ENCODE results near the gene MACIR. TPM values are rescaled to one million over a fixed set of nuclear protein-coding genes. Genes with fewer than 3 reads are reported as not detected.

The MACIR gene
- total RNA-seq, 1 donor from 2014 or later, result 10.8 TPM

GRCh38 chr5:103273952-103274351 is 15.4 kb downstream of the MACIR start:
- Mint-ChIP-seq H3K4me1 (ENCODE audit: low read depth) (peaks cover 14% of the 10 kb centered on the region), H3K4me3 (ENCODE audit: low read depth) (no peak overlapping the region), H3K36me3 (ENCODE audit: insufficient read depth) (peaks cover 7% of the 10 kb centered on the region), H3K9me3 (ENCODE audit: low read depth) (no peaks in the 10 kb centered on the region), H3K27ac (no peak overlapping the region), H3K27me3 (no peaks in the 10 kb centered on the region)
- TF ChIP-seq CTCF (IDR thresholded peaks at IDR 0.05; ENCODE audit: unreplicated experiment), result no peak
- no peak for DNase-seq (ENCODE audit: low spot score, unreplicated experiment)

GRCh38 chr5:103275851-103276250 is 17.3 kb downstream of the MACIR start:
- Mint-ChIP-seq H3K4me1 (ENCODE audit: low read depth) (peaks cover 12% of the 10 kb centered on the region), H3K36me3 (ENCODE audit: insufficient read depth) (peaks cover 14% of the 10 kb centered on the region), H3K27me3 (no peaks in the 10 kb centered on the region), H3K27ac (no peak overlapping the region), H3K4me3 (ENCODE audit: low read depth) (no peak overlapping the region), H3K9me3 (ENCODE audit: low read depth) (no peaks in the 10 kb centered on the region)
- no peak for TF ChIP-seq CTCF (IDR thresholded peaks at IDR 0.05; ENCODE audit: unreplicated experiment)
- no peak for DNase-seq (ENCODE audit: low spot score, unreplicated experiment)

- Mint-ChIP-seq H3K9me3 (ENCODE audit: low read depth) (no peaks in the 10 kb centered on the region), H3K4me1 (ENCODE audit: low read depth) (no peaks in the 10 kb centered on the region), H3K27ac (no peak overlapping the region), H3K4me3 (ENCODE audit: low read depth) (no peak overlapping the region), H3K36me3 (ENCODE audit: insufficient read depth) (peaks cover 10% of the 10 kb centered on the region), H3K27me3 (no peaks in the 10 kb centered on the region)
- TF ChIP-seq CTCF (IDR thresholded peaks at IDR 0.05; ENCODE audit: unreplicated experiment), result no peak
- DNase-seq (ENCODE audit: low spot score, unreplicated experiment), result no peak
Observed at GRCh38 chr5:103280967-103281366, 22.4 kb downstream of the MACIR start.

- Mint-ChIP-seq H3K9me3 (ENCODE audit: low read depth) (no peaks in the 10 kb centered on the region), H3K27ac (no peak overlapping the region)
Observed at GRCh38 chr5:103283120-103283519, 24.6 kb downstream of the MACIR start.

GRCh38 chr5:103283869-103284268 is 25.3 kb downstream of the MACIR start:
- H3K9me3 Mint-ChIP-seq (ENCODE audit: low read depth), result no peaks in the 10 kb centered on the region
- H3K27me3 Mint-ChIP-seq, result no peaks in the 10 kb centered on the region
- peaks cover 6% of the 10 kb centered on the region for H3K36me3 Mint-ChIP-seq (ENCODE audit: insufficient read depth)
- H3K4me1 Mint-ChIP-seq (ENCODE audit: low read depth), result no peaks in the 10 kb centered on the region
- TF ChIP-seq CTCF (IDR thresholded peaks at IDR 0.05; ENCODE audit: unreplicated experiment), result no peak
- no peak for DNase-seq (ENCODE audit: low spot score, unreplicated experiment)
- H3K4me3 Mint-ChIP-seq (ENCODE audit: low read depth), result no peak overlapping the region
- no peak overlapping the region for H3K27ac Mint-ChIP-seq

More at GRCh38 chr5:103283120-103283519, 24.6 kb downstream of the MACIR start:
- H3K36me3 Mint-ChIP-seq (ENCODE audit: insufficient read depth), result peaks cover 6% of the 10 kb centered on the region
- H3K4me3 Mint-ChIP-seq (ENCODE audit: low read depth), result no peak overlapping the region
- no peak for DNase-seq (ENCODE audit: low spot score, unreplicated experiment)
- no peaks in the 10 kb centered on the region for H3K4me1 Mint-ChIP-seq (ENCODE audit: low read depth)
- H3K27me3 Mint-ChIP-seq, result no peaks in the 10 kb centered on the region
- TF ChIP-seq CTCF (IDR thresholded peaks at IDR 0.05; ENCODE audit: unreplicated experiment), result no peak

Measured in progenitor cell of endocrine pancreas (in vitro differentiated cells).